HepG2 (cell line): ENCODE measurements around the gene TNRC18.

Experiments
- CTCF ChIP-seq: sonication (generic); formaldehyde crosslinking; IDR thresholded peaks from 2 replicates; pipeline ENCODE4 v1.5.0; 2020; ENCODE audit warnings: mild to moderate bottlenecking, missing genetic modification reagents, moderate library complexity
- PAWR ChIP-seq: sonication (generic); formaldehyde crosslinking; IDR thresholded peaks from 2 replicates; pipeline ENCODE4 v1.4.0; 2020; ENCODE audit warnings: missing genetic modification reagents, mild to moderate bottlenecking, borderline replicate concordance
- SP140L ChIP-seq: sonication (generic); formaldehyde crosslinking; IDR thresholded peaks from 2 replicates; pipeline ENCODE4 v1.4.0; 2020; ENCODE audit warnings: missing genetic modification reagents, borderline replicate concordance
- ZNF138 ChIP-seq: sonication (generic); formaldehyde crosslinking; IDR thresholded peaks from 2 replicates; pipeline ENCODE4 v1.5.0; 2020; ENCODE audit warnings: mild to moderate bottlenecking, low read depth, missing genetic modification reagents
- TF ChIP-seq, protein P1 (sequence below): sonication (generic); formaldehyde crosslinking; IDR thresholded peaks from 2 replicates; pipeline ENCODE4 v1.4.0; 2020; ENCODE audit warnings: missing genetic modification reagents

DNA sequence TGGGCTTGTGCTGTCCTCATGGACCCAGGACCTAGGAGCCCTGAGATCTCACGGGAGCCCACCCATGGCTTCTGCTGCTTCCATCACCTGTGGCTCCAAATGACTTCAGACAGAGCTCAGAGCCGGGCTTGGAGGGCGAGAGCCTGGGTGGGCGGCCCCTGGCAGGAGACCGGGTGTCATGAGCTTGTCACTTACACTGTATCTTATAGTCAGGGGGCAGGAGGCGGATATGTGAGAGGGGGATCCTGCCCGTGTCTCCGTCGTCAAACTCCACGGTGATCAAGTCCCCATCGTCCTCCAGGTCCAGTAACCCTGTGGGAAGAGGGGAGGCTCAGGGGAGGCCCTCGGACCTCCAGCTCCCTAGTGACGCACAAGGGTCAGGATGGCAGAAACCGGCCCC, 107.9 kb downstream of the TNRC18 start:
- TF ChIP-seq, protein P1, sequence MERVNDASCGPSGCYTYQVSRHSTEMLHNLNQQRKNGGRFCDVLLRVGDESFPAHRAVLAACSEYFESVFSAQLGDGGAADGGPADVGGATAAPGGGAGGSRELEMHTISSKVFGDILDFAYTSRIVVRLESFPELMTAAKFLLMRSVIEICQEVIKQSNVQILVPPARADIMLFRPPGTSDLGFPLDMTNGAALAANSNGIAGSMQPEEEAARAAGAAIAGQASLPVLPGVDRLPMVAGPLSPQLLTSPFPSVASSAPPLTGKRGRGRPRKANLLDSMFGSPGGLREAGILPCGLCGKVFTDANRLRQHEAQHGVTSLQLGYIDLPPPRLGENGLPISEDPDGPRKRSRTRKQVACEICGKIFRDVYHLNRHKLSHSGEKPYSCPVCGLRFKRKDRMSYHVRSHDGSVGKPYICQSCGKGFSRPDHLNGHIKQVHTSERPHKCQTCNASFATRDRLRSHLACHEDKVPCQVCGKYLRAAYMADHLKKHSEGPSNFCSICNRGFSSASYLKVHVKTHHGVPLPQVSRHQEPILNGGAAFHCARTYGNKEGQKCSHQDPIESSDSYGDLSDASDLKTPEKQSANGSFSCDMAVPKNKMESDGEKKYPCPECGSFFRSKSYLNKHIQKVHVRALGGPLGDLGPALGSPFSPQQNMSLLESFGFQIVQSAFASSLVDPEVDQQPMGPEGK (CRISPR knock-in tag) = no peak
- TF ChIP-seq CTCF (CRISPR knock-in tag) (no peak), SP140L (CRISPR knock-in tag) (no peak), ZNF138 (CRISPR knock-in tag) (no peak), PAWR (CRISPR knock-in tag) (no peak)
